ENCODE measurements around the gene PPP2R5E. TPM values are rescaled to one million over a fixed set of nuclear protein-coding genes. Genes with fewer than 3 reads are reported as not detected.

PPP2R5E gene
- total and polyA plus RNA-seq, 2 of the 8 experiments (the other 6 are each of a cell fraction or from before 2014, with no cell fraction given), result 6.8 to 64.6 TPM

DNA sequence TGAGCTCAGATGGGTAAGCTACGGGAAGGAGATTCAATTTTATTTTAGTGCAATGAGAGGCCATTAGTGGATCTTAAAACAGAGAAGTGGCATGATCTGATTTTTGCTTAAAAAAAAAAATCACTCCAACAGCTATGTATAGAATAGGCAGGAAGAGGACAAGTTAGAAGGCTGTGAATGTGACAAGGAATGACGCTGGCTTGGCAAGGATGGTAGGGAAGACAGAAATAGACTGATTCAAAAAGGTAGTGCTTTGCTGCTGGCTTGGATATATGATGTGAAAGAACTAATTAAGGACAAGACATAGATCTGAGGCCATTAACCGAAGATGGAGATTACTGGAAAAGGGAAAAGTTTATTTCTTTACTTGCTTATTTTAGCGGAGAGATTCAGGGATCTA is 119.3 kb downstream of the PPP2R5E start:
- Histone ChIP-seq H3K56ac (replicated peaks; ENCODE audit: insufficient read length, low read depth, low read length) (no peak overlapping the region), H3K27me3 (replicated peaks in 1 of 4; ENCODE audit: control insufficient read depth in 3 of 4, extremely low read depth in 1 of 4, insufficient read depth in 3 of 4, low read length in 3 of 4) (no peaks in the 10 kb centered on the region), H3K9me3 (ENCODE audit: insufficient read depth in 2 of 2, low read depth in 1 of 2, low read length in 1 of 2) (no peaks in the 10 kb centered on the region), H3K4me2 (ENCODE audit: insufficient read depth in 1 of 2, low read depth in 2 of 2, low read length in 2 of 2) (no peak overlapping the region), H2BK12ac (ENCODE audit: low read depth, low read length) (no peak overlapping the region), H3K36me3 (ENCODE audit: control insufficient read depth in 2 of 4, insufficient read depth in 4 of 4, low read length in 3 of 4) (peaks cover 0 to 4% (median 2%) of the 10 kb centered on the region in 4 experiments; a peak in 4 of 8 replicates), H3K79me2 (ENCODE audit: control insufficient read depth in 1 of 2, insufficient read depth in 2 of 2, low read length in 2 of 2) (peaks cover 0 to 30% of the 10 kb centered on the region in 2 experiments; a peak in 2 of 4 replicates), H3K79me1 (ENCODE audit: low read depth, low read length) (no peaks in the 10 kb centered on the region), H4K8ac (ENCODE audit: extremely low read depth, insufficient read depth, low read length) (no peak overlapping the region), H2BK120ac (replicated peaks; ENCODE audit: low read depth, low read length) (no peak overlapping the region), H3K4me3 (ENCODE audit: extremely low read depth in 1 of 4, insufficient read depth in 2 of 4, low read depth in 3 of 4, low read length in 4 of 4) (no peak overlapping the region), H2BK5ac (ENCODE audit: low read depth, low read length) (no peak overlapping the region), H3K14ac (ENCODE audit: insufficient read length) (no peak overlapping the region), H2BK15ac (ENCODE audit: low read length) (no peak overlapping the region), H4K5ac (ENCODE audit: insufficient read length, low read depth, low read length) (no peak overlapping the region), H3K9ac (replicated peaks in 1 of 4; ENCODE audit: extremely low read depth in 1 of 4, low read depth in 3 of 4, low read length in 3 of 4) (no peak overlapping the region), H3K4me1 (replicated peaks in 1 of 4; ENCODE audit: control insufficient read depth in 3 of 4, insufficient read depth in 4 of 4, low read length in 3 of 4) (no peaks in the 10 kb centered on the region), H4K20me1 (replicated peaks in 1 of 2; ENCODE audit: control insufficient read depth in 1 of 2, insufficient read depth in 2 of 2, low read length in 2 of 2) (no peaks in the 10 kb centered on the region), H2BK20ac (ENCODE audit: low read length) (no peak overlapping the region), H3K23me2 (ENCODE audit: low read depth, low read length) (no peaks in the 10 kb centered on the region), H2AFZ (ENCODE audit: low read length) (no peak overlapping the region), H3K27ac (ENCODE audit: low read depth, low read length) (no peak overlapping the region), H2AK5ac (ENCODE audit: low read depth, low read length) (no peak overlapping the region), H3K4ac (replicated peaks; ENCODE audit: insufficient read length, low read depth, low read length) (no peak overlapping the region), H3K23ac (ENCODE audit: insufficient read length) (no peak overlapping the region), H4K91ac (replicated peaks; ENCODE audit: insufficient read length, low read length) (no peak overlapping the region), H3K18ac (ENCODE audit: extremely low read depth, low read length) (no peak overlapping the region)
- ChIA-PET CTCF (ENCODE audit: partially characterized antibody) (interaction anchor here (1.0 kb wide), 1 partner anchor 129 kb away, joined by 3 read pairs; no protein-coding TSS in a partner anchor), POLR2A (ENCODE audit: partially characterized antibody) (no interaction called here)
- WGBS, 2 experiments (ENCODE audit: extremely low coverage in 1 of 2, insufficient coverage in 1 of 2, insufficient read length in 1 of 2, insufficient replicate concordance in 2 of 2, low coverage in 1 of 2, low lambda C conversion rate in 2 of 2, missing lambda C conversion rate in 1 of 2), result 89% methylated on average over 4 of the region's 4 CpGs; no CpG with 5 or more reads in 1 of the 2 experiments
- FAIRE-seq (no peak), DNase-seq (ENCODE audit: low read depth in 1 of 2, low spot score in 2 of 2) (no peak)
- TF ChIP-seq, protein P1, sequence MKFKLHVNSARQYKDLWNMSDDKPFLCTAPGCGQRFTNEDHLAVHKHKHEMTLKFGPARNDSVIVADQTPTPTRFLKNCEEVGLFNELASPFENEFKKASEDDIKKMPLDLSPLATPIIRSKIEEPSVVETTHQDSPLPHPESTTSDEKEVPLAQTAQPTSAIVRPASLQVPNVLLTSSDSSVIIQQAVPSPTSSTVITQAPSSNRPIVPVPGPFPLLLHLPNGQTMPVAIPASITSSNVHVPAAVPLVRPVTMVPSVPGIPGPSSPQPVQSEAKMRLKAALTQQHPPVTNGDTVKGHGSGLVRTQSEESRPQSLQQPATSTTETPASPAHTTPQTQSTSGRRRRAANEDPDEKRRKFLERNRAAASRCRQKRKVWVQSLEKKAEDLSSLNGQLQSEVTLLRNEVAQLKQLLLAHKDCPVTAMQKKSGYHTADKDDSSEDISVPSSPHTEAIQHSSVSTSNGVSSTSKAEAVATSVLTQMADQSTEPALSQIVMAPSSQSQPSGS (IDR thresholded peaks at IDR 0.05; ENCODE audit: low read length), result no peak
- TF ChIP-seq RAD21 (IDR thresholded peaks at IDR 0.05 in 1 of 2, conservative IDR thresholded peaks at IDR 0.05 in 1 of 2; ENCODE audit: low read depth in 2 of 2, low read length in 2 of 2) (no peak), YY1 (IDR thresholded peaks at IDR 0.05; ENCODE audit: low read depth, low read length) (no peak), SIX5 (IDR thresholded peaks at IDR 0.05; ENCODE audit: low read depth, low read length) (no peak), MAX (IDR thresholded peaks at IDR 0.05) (no peak), BACH1 (IDR thresholded peaks at IDR 0.05; ENCODE audit: low read length) (no peak), CHD1 (IDR thresholded peaks at IDR 0.05; ENCODE audit: low read depth, low read length) (no peak), NRF1 (IDR thresholded peaks at IDR 0.05; ENCODE audit: low read depth, low read length) (no peak), EGR1 (IDR thresholded peaks at IDR 0.05; ENCODE audit: borderline replicate concordance, low read depth, low read length) (no peak), KDM4A (IDR thresholded peaks at IDR 0.05; ENCODE audit: low read depth, low read length, severe bottlenecking) (no peak), MAFK (IDR thresholded peaks at IDR 0.05; ENCODE audit: low read depth, low read length) (no peak), ATF3 (IDR thresholded peaks at IDR 0.05; ENCODE audit: insufficient read depth, low read depth, low read length) (no peak)

Data from H1 (cell line).